ENCODE results near the gene MESP1. TPM values are rescaled to one million over a fixed set of nuclear protein-coding genes. Genes with fewer than 3 reads are reported as not detected.

MESP1 gene
- total and polyA plus RNA-seq, 2 of the 4 experiments (the other 2 are of a cell fraction): under 0.01 to 0.10 TPM

- Histone ChIP-seq H3K4me2 (ENCODE audit: low read depth, low read length) (no peak overlapping the region), H4K20me1 (ENCODE audit: insufficient read depth, low read length) (no peaks in the 10 kb centered on the region), H3K4me1 (ENCODE audit: control insufficient read depth, insufficient read depth, low read length) (no peaks in the 10 kb centered on the region), H3K36me3 (ENCODE audit: control insufficient read depth, insufficient read depth, low read length) (no peaks in the 10 kb centered on the region), H4K8ac (ENCODE audit: low read depth in 2 of 2, low read length in 2 of 2) (no peak overlapping the region), H2AK9ac (replicated peaks; ENCODE audit: low read depth, low read length, poor library complexity) (no peak overlapping the region), H3K4me3 (ENCODE audit: insufficient read depth, low read depth, low read length) (no peak overlapping the region), H3K4ac (ENCODE audit: low read depth, low read length) (no peak overlapping the region), H2AFZ (replicated peaks; ENCODE audit: low read length, poor library complexity) (no peak overlapping the region), H3K27me3 (ENCODE audit: control insufficient read depth, insufficient read depth, low read length) (peaks cover 79% of the 10 kb centered on the region), H2BK120ac (ENCODE audit: low read depth, low read length) (no peak overlapping the region), H3K9me3 (ENCODE audit: control insufficient read depth, insufficient read depth, low read length) (no peaks in the 10 kb centered on the region; the same call in 1 of the 2 replicates), H2AK5ac (ENCODE audit: low read depth, low read length) (no peak overlapping the region), H3K9ac (ENCODE audit: low read depth, low read length) (no peak overlapping the region), H3K27ac (ENCODE audit: insufficient read depth, low read length) (no peak overlapping the region), H3K9me1 (ENCODE audit: insufficient read depth, low read length) (no peaks in the 10 kb centered on the region), H2BK15ac (ENCODE audit: low read depth, low read length) (no peak overlapping the region), H3K18ac (ENCODE audit: low read depth, low read length) (no peak overlapping the region), H3K79me1 (ENCODE audit: low read depth in 1 of 2, low read length in 2 of 2) (no peaks in the 10 kb centered on the region), H3K56ac (ENCODE audit: extremely low read depth, insufficient read depth, low read length) (no peak overlapping the region), H4K91ac (ENCODE audit: insufficient read depth, low read depth, low read length) (no peak overlapping the region), H2BK5ac (ENCODE audit: low read depth, low read length, poor library complexity, severe bottlenecking) (no peak overlapping the region), H4K5ac (ENCODE audit: low read depth, low read length) (no peak overlapping the region), H2BK20ac (ENCODE audit: low read depth, low read length) (no peak overlapping the region), H3K14ac (replicated peaks; ENCODE audit: low read depth, low read length) (no peak overlapping the region), H3K23ac (ENCODE audit: low read depth, low read length) (no peak overlapping the region)
- ChIA-PET POLR2A (ENCODE audit: unreplicated experiment) (no interaction called here), CTCF (no interaction called here)
- DNase-seq: no peak
- in situ Hi-C loops (cut with MboI; ENCODE audit: low sequenced_read_pairs) (no loop called here), dilution Hi-C loops (cut with HindIII; ENCODE audit: low sequenced_read_pairs, unreplicated experiment) (no loop called here), intact Hi-C loops (cut with micrococcal nuclease) (no loop called here)
- no peak for ATAC-seq (ENCODE audit: low read depth)
- WGBS, 2 experiments (ENCODE audit: extremely low coverage in 2 of 2, insufficient read length in 1 of 2): no CpG with 5 or more reads among the region's 5 CpGs
- BruUV-seq (replicated peaks): no TSS peak
- TF ChIP-seq MXI1 (IDR thresholded peaks at IDR 0.05; ENCODE audit: borderline replicate concordance, low read depth, low read length) (no peak), RFX5 (IDR thresholded peaks at IDR 0.05; ENCODE audit: low read depth, low read length) (no peak), CEBPB (IDR thresholded peaks at IDR 0.05; ENCODE audit: low read depth, low read length) (no peak), RCOR1 (IDR thresholded peaks at IDR 0.05; ENCODE audit: insufficient replicate concordance, low read length) (no peak), CTCF (conservative IDR thresholded peaks at IDR 0.05; ENCODE audit: low read depth, low read length) (no peak), POLR2A (IDR thresholded peaks at IDR 0.05; ENCODE audit: low read depth, low read length) (no peak), MAFK (IDR thresholded peaks at IDR 0.05; ENCODE audit: low read depth, low read length) (no peak), NFE2L2 (IDR thresholded peaks at IDR 0.05; ENCODE audit: low read depth, low read length) (no peak), CHD1 (IDR thresholded peaks at IDR 0.05; ENCODE audit: low read depth, low read length) (no peak), SMC3 (IDR thresholded peaks at IDR 0.05; ENCODE audit: low read depth, low read length) (no peak), MAZ (IDR thresholded peaks at IDR 0.05; ENCODE audit: borderline replicate concordance, low read depth, low read length) (no peak), BHLHE40 (IDR thresholded peaks at IDR 0.05; ENCODE audit: low read depth, low read length) (no peak), ELK1 (IDR thresholded peaks at IDR 0.05; ENCODE audit: borderline replicate concordance, low read depth, low read length) (no peak), FOS (IDR thresholded peaks at IDR 0.05; ENCODE audit: low read depth, low read length) (no peak), RAD21 (IDR thresholded peaks at IDR 0.05; ENCODE audit: low read length) (no peak)
- TF ChIP-seq, protein P1, sequence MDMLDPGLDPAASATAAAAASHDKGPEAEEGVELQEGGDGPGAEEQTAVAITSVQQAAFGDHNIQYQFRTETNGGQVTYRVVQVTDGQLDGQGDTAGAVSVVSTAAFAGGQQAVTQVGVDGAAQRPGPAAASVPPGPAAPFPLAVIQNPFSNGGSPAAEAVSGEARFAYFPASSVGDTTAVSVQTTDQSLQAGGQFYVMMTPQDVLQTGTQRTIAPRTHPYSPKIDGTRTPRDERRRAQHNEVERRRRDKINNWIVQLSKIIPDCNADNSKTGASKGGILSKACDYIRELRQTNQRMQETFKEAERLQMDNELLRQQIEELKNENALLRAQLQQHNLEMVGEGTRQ (IDR thresholded peaks at IDR 0.05; ENCODE audit: low read depth, low read length): no peak
Observed at GRCh38 chr15:89731275-89731674, 19.8 kb downstream of the MESP1 start.
